H9 (cell line): Measurements from ENCODE around the gene KMT5B. TPM values are rescaled to one million over a fixed set of nuclear protein-coding genes. Genes with fewer than 3 reads are reported as not detected.

Experiments
- DNase-seq: peaks from one replicate; pipeline ENCODE4 v3.0.0-alpha.2; 2017
- H2AFZ ChIP-seq: one replicate; pipeline ENCODE4 v1.6.1; 2013; ENCODE audit warnings: mild to moderate bottlenecking, low read length, control low read depth, moderate library complexity
- H2AK5ac ChIP-seq: 2 replicates; pipeline ENCODE4 v1.6.1; 2013; ENCODE audit warnings: low read length, control low read depth, mixed read lengths; ENCODE audit not compliant: insufficient read length
- H2BK120ac ChIP-seq: one replicate; pipeline ENCODE4 v1.6.1; 2013; ENCODE audit warnings: low read depth, mild to moderate bottlenecking, low read length, control low read depth, inconsistent platforms; ENCODE audit not compliant: poor library complexity, severe bottlenecking
- H2BK12ac ChIP-seq: 2 replicates; pipeline ENCODE4 v1.6.1; 2013; ENCODE audit warnings: low read length, control low read depth, mixed read lengths, low read depth; ENCODE audit not compliant: insufficient read length
- H2BK15ac ChIP-seq: 2 replicates; pipeline ENCODE4 v1.6.1; 2013; ENCODE audit warnings: low read depth, low read length, control low read depth
- H2BK20ac ChIP-seq: one replicate; pipeline ENCODE4 v1.6.1; 2013; ENCODE audit warnings: low read depth, mild to moderate bottlenecking, low read length, control low read depth, inconsistent platforms; ENCODE audit not compliant: poor library complexity, severe bottlenecking
- H2BK5ac ChIP-seq: 2 replicates; pipeline ENCODE4 v1.6.1; 2013; ENCODE audit warnings: low read length, control low read depth, mixed read lengths; ENCODE audit not compliant: insufficient read length
- H3K14ac ChIP-seq: 2 replicates; pipeline ENCODE4 v1.6.1; 2013; ENCODE audit warnings: low read length, control low read depth; ENCODE audit not compliant: insufficient read depth
- H3K18ac ChIP-seq: 2 replicates; pipeline ENCODE4 v1.6.1; 2013; ENCODE audit warnings: low read depth, mild to moderate bottlenecking, mixed read lengths, low read length, control low read depth; ENCODE audit not compliant: insufficient read length
- H3K23ac ChIP-seq: 2 replicates; pipeline ENCODE4 v1.6.1; 2013; ENCODE audit warnings: low read length, control low read depth, mixed read lengths, low read depth; ENCODE audit not compliant: insufficient read length
- H3K23me2 ChIP-seq: 2 replicates; pipeline ENCODE4 v1.6.1; 2013; ENCODE audit warnings: low read depth, mild to moderate bottlenecking, mixed read lengths, low read length, control low read depth; ENCODE audit not compliant: insufficient read length, poor library complexity, severe bottlenecking
- H3K27ac ChIP-seq: 2 replicates; pipeline ENCODE4 v1.5.1; 2013; ENCODE audit warnings: low read length, control low read depth, mixed read lengths, low read depth; ENCODE audit not compliant: insufficient read length
- H3K27me3 ChIP-seq: 2 replicates; pipeline ENCODE4 v1.6.1; 2013; ENCODE audit warnings: low read length, control low read depth, inconsistent platforms; ENCODE audit not compliant: insufficient read depth
- H3K4ac ChIP-seq: 2 replicates; pipeline ENCODE4 v1.6.1; 2013; ENCODE audit warnings: low read depth, mild to moderate bottlenecking, control low read depth, inconsistent platforms, low read length, moderate library complexity
- H3K4me1 ChIP-seq: 2 replicates; pipeline ENCODE4 v1.6.1; 2013; ENCODE audit warnings: low read length, control low read depth, inconsistent platforms; ENCODE audit not compliant: insufficient read depth
- H3K4me2 ChIP-seq: 2 replicates; pipeline ENCODE4 v1.6.1; 2013; ENCODE audit warnings: low read length, control low read depth, mixed read lengths; ENCODE audit not compliant: insufficient read length, insufficient read depth
- H3K56ac ChIP-seq: 2 replicates; pipeline ENCODE4 v1.6.1; 2013; ENCODE audit warnings: low read depth, mild to moderate bottlenecking, mixed read lengths, low read length, control low read depth; ENCODE audit not compliant: insufficient read length
- H3K79me1 ChIP-seq: 2 replicates; pipeline ENCODE4 v1.6.1; 2013; ENCODE audit warnings: low read depth, mild to moderate bottlenecking, moderate library complexity, low read length, control low read depth, inconsistent platforms; ENCODE audit not compliant: insufficient read depth, poor library complexity, severe bottlenecking
- H3K79me2 ChIP-seq: 2 replicates; pipeline ENCODE4 v1.6.1; 2013; ENCODE audit warnings: low read length, control low read depth, inconsistent platforms; ENCODE audit not compliant: insufficient read depth
- H3K9ac ChIP-seq: 2 replicates; pipeline ENCODE4 v1.6.1; 2013; ENCODE audit warnings: low read length, control low read depth, mixed read lengths; ENCODE audit not compliant: insufficient read length; ENCODE audit errors: extremely low read depth
- H3K9me3 ChIP-seq: one replicate; pipeline ENCODE4 v1.6.1; 2013; ENCODE audit warnings: low read depth, low read length, inconsistent platforms; ENCODE audit not compliant: control insufficient read depth
- H3T11ph ChIP-seq: one replicate; pipeline ENCODE4 v1.6.1; 2013; ENCODE audit warnings: mild to moderate bottlenecking, low read length, control low read depth, inconsistent platforms
- H4K20me1 ChIP-seq: one replicate; pipeline ENCODE4 v1.6.1; 2013; ENCODE audit not compliant: control insufficient read depth, insufficient read length, insufficient read depth
- H4K5ac ChIP-seq: 2 replicates; pipeline ENCODE4 v1.6.1; 2013; ENCODE audit warnings: low read depth, mild to moderate bottlenecking, mixed read lengths, low read length, control low read depth; ENCODE audit not compliant: insufficient read length
- H4K8ac ChIP-seq: replicated peaks from 2 replicates; pipeline ENCODE4 v1.6.1; 2013; ENCODE audit warnings: low read length, control low read depth, mixed read lengths, low read depth; ENCODE audit not compliant: insufficient read length
- H4K91ac ChIP-seq: 2 replicates; pipeline ENCODE4 v1.6.1; 2013; ENCODE audit warnings: low read depth, mild to moderate bottlenecking, moderate library complexity, mixed read lengths, low read length, control low read depth; ENCODE audit not compliant: insufficient read length
- H3K27ac Mint-ChIP-seq, 3 experiments: 2 replicates in 2 of 3; 3 replicates in 1 of 3; pipeline ENCODE4 v1.8.0; 2020 to 2021; ENCODE audit warnings: mixed read lengths in 3 of 3, mild to moderate bottlenecking in 1 of 3, moderate library complexity in 1 of 3
- H3K27me3 Mint-ChIP-seq: 2 replicates; pipeline ENCODE4 v1.8.0; 2021; ENCODE audit warnings: low read depth, mild to moderate bottlenecking, moderate library complexity, mixed read lengths
- H3K36me3 Mint-ChIP-seq, 3 experiments: 2 replicates in 2 of 3; 3 replicates in 1 of 3; pipeline ENCODE4 v1.8.0; 2020 to 2021; ENCODE audit warnings: low read depth in 3 of 3, mixed read lengths in 3 of 3; ENCODE audit not compliant: insufficient read depth in 1 of 3
- H3K4me1 Mint-ChIP-seq, 2 experiments: 2 replicates each; pipeline ENCODE4 v1.8.0; 2020; ENCODE audit warnings: mixed read lengths in 2 of 2
- H3K4me3 Mint-ChIP-seq, 2 experiments: 2 replicates in 1 of 2; 3 replicates in 1 of 2; pipeline ENCODE4 v1.8.0; 2020 to 2021; ENCODE audit warnings: mild to moderate bottlenecking in 2 of 2, mixed read lengths in 2 of 2, moderate library complexity in 1 of 2
- H3K9me3 Mint-ChIP-seq, 2 experiments: 2 replicates in 1 of 2; 3 replicates in 1 of 2; pipeline ENCODE4 v1.8.0; 2020; ENCODE audit warnings: mild to moderate bottlenecking in 2 of 2, mixed read lengths in 2 of 2, moderate library complexity in 1 of 2
- CTCF ChIP-seq: fragments of 200-600 bp; sonication (generic); conservative IDR thresholded peaks from 3 replicates; pipeline ENCODE4 v1.8.0; 2021; ENCODE audit warnings: antibody characterized with exemption, mild to moderate bottlenecking
- WGBS: extraction: QIAGEN DNeasy Blood & Tissue Kit; methylation state at CpG from one replicate; pipeline ENCODE4 v1.1.7; 2013; ENCODE audit warnings: missing lambda C conversion rate, low lambda C conversion rate, mixed read lengths; ENCODE audit not compliant: insufficient read length; ENCODE audit errors: extremely low coverage; 5-methylcytosine and 5-hydroxymethylcytosine counted together
- total RNA-seq: library from RNA; stranded (reverse); gene quantifications from 2 replicates; pipeline ENCODE4 v1.2.1, GENCODE V29; 2021

KMT5B gene
- total RNA-seq, 1 experiment from 2014 or later = 61.6 TPM

- H3K4me3 Mint-ChIP-seq = peak overlapping the region; percentile 71 to 76
- H3K23ac ChIP-seq = no peak overlapping the region
- no peak overlapping the region for H2AK5ac ChIP-seq
- H3T11ph ChIP-seq = no peak overlapping the region
- H3K4me2 ChIP-seq = peak overlapping the region; percentile 59
- no peak overlapping the region for H3K27ac Mint-ChIP-seq
- H3K23me2 ChIP-seq = peaks cover 6% of the 10 kb centered on the region
- H3K4me1 Mint-ChIP-seq = peaks cover 34 to 39% of the 10 kb centered on the region in 2 experiments
- H3K4ac ChIP-seq = no peak overlapping the region; the same call in 1 of the 2 replicates
- H3K18ac ChIP-seq = peak overlapping the region; percentile 85
- no peak overlapping the region for H2BK20ac ChIP-seq
- H3K27me3 ChIP-seq = no peaks in the 10 kb centered on the region
- H3K36me3 Mint-ChIP-seq = peaks cover 0 to 1% (median 0%) of the 10 kb centered on the region in 3 experiments; a peak in 2 of 7 replicates
- peak overlapping the region; percentile 85; the same call in 1 of the 2 replicates for H3K14ac ChIP-seq
- H3K79me1 ChIP-seq = no peaks in the 10 kb centered on the region
- no peaks in the 10 kb centered on the region for H3K4me1 ChIP-seq
- no peak for TF ChIP-seq CTCF
- no peak overlapping the region for H3K27ac ChIP-seq
- DNase-seq = peak; percentile 43
- no peak overlapping the region for H2BK15ac ChIP-seq
- peaks cover 15% of the 10 kb centered on the region; the same call in 1 of the 2 replicates for H3K79me2 ChIP-seq
- no peaks in the 10 kb centered on the region for H3K9me3 ChIP-seq
- no peak overlapping the region for H2BK5ac ChIP-seq
- H4K5ac ChIP-seq = no peak overlapping the region
- no peak overlapping the region for H2BK120ac ChIP-seq
- H3K27me3 Mint-ChIP-seq = peaks cover 13% of the 10 kb centered on the region
- no peak overlapping the region for H3K56ac ChIP-seq
- no peak overlapping the region for H4K8ac ChIP-seq
- peak overlapping the region; percentile 49 for H4K91ac ChIP-seq
- no peak overlapping the region for H2BK12ac ChIP-seq
- H4K20me1 ChIP-seq = no peaks in the 10 kb centered on the region
- H3K9me3 Mint-ChIP-seq = peaks cover 0 to 1% of the 10 kb centered on the region in 2 experiments; a peak in 2 of 5 replicates
- WGBS = no CpG with 5 or more reads among the region's 58 CpGs
- H3K9ac ChIP-seq = peak overlapping the region; percentile 78
- no peak overlapping the region for H2AFZ ChIP-seq
Observed at GRCh38 chr11:68214173-68215086, 1.3 kb upstream of the KMT5B start.
